ENCODE results near the gene MIEF2. TPM values are rescaled to one million over a fixed set of nuclear protein-coding genes. Genes with fewer than 3 reads are reported as not detected.

The MIEF2 gene
- total RNA-seq, 2 experiments from 2014 or later: 6.0 to 7.1 TPM

DNA sequence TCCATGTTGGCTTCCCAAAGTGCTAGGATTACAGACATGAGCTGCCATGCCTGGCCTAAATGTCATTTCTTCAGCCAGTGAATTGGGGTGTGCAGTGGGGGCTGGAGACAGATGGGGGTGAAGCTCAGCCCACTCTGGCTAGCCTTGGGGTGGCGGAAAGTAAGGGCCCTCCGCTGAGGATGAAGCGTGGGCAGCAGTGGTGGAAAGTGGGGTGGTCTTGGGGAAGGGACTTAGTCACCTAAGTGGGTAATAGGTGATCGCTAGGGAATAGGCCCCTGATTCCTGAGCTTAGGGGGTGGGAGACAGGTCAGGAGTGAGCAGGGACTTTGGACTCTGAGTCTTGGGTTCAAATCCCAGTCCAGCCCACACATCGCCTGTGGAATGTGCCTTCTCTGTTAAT is 32.8 kb upstream of the MIEF2 start:
- intact Hi-C loops (cut with micrococcal nuclease): no loop called here
- Mint-ChIP-seq H3K4me1 (ENCODE audit: low read depth) (peaks cover 24% of the 10 kb centered on the region), H3K9me3 (no peaks in the 10 kb centered on the region), H3K36me3 (ENCODE audit: low read depth) (no peaks in the 10 kb centered on the region), H3K4me3 (no peak overlapping the region), H3K27ac (no peak overlapping the region), H3K27me3 (ENCODE audit: low read depth) (no peaks in the 10 kb centered on the region)
- DNase-seq: no peak
- CTCF ChIA-PET: no interaction called here

DNA sequence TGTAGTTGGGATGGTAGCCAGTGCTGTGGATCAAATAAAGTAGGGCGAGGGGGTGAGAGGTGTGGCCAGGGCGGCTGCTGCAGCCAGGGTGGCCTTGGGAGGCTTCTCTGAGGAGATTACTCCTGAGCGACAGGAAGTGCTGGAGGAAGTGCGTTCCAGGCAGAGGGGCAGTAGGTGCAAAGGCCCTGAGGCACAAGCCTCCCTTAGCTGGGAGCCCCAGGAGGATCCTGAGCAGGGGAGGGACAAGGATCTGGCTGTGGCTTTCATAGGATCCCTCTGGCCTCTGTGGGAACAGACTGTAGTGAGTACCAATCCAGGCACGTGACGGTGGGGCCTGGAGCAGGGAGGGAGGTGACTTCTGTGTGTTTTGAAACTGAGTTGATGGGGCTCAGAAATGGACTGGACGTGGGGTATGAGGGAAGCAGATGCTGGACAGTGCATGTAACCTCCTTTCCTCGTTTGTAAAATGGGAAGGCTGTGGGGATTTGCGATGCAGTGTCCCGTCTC is 32.2 kb upstream of the MIEF2 start:
- Mint-ChIP-seq H3K27me3 (ENCODE audit: low read depth) (no peaks in the 10 kb centered on the region), H3K9me3 (no peaks in the 10 kb centered on the region), H3K36me3 (ENCODE audit: low read depth) (no peaks in the 10 kb centered on the region), H3K27ac (no peak overlapping the region), H3K4me3 (no peak overlapping the region), H3K4me1 (ENCODE audit: low read depth) (peaks cover 24% of the 10 kb centered on the region)
- no peak for DNase-seq
- CTCF ChIA-PET: no interaction called here
- intact Hi-C loops (cut with micrococcal nuclease): no loop called here

DNA sequence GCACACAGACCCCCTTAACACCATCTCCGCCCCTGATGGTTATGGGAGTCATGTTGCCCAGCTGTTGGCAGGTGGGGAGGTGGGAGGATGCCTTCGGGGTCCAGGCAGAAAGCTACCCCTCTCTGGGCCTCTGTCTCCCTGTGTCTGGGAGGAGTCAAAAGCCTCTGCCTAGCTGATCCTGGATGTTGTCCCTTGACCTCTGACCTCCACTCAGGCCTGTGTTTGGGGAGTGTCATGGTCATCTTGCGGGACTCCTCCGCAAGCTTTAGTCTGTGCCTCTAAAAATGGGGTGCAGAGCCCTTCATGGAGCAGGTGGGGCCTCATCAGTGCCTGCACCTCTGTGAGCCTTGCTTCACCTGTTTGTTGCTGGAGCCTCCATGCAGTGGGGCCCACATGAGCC is 31.2 kb upstream of the MIEF2 start:
- CTCF ChIA-PET: interaction anchor here (1.3 kb wide), 1 partner anchor 12 kb away, joined by 3 read pairs; no protein-coding TSS in a partner anchor

DNA sequence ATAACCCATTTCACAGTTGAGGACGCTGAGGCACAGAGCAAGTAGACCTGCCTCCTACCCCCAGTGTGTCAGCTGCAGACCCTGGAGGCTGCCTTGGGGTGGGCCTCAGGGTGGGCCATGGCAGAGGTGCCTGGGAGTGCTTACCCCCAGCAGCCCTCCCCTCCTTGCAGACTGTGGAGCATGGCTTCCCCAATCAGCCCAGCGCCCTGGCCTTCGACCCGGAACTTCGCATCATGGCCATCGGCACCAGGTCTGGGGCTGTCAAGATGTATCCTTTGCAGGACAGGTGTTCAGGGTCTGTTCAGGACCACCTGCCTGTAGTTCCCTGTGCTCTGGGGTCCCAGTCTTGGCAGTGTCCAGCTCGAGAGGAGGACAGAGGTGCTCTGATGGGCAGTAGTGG is 30.7 kb upstream of the MIEF2 start:
- Mint-ChIP-seq H3K4me3 (no peak overlapping the region), H3K9me3 (no peaks in the 10 kb centered on the region), H3K36me3 (ENCODE audit: low read depth) (no peaks in the 10 kb centered on the region), H3K27me3 (ENCODE audit: low read depth) (no peaks in the 10 kb centered on the region), H3K27ac (no peak overlapping the region), H3K4me1 (ENCODE audit: low read depth) (peaks cover 24% of the 10 kb centered on the region)
- CTCF ChIA-PET: interaction anchor here (1.3 kb wide), 1 partner anchor 12 kb away, joined by 3 read pairs; no protein-coding TSS in a partner anchor
- DNase-seq: no peak
- intact Hi-C loops (cut with micrococcal nuclease): no loop called here

More for the DNA sequence above, 31.2 kb upstream of the MIEF2 start:
- no peak overlapping the region for H3K4me3 Mint-ChIP-seq
- DNase-seq: no peak
- no peaks in the 10 kb centered on the region for H3K36me3 Mint-ChIP-seq (ENCODE audit: low read depth)
- no peaks in the 10 kb centered on the region for H3K9me3 Mint-ChIP-seq
- intact Hi-C loops (cut with micrococcal nuclease): no loop called here
- no peaks in the 10 kb centered on the region for H3K27me3 Mint-ChIP-seq (ENCODE audit: low read depth)
- no peak overlapping the region for H3K27ac Mint-ChIP-seq
- peaks cover 24% of the 10 kb centered on the region for H3K4me1 Mint-ChIP-seq (ENCODE audit: low read depth)

DNA sequence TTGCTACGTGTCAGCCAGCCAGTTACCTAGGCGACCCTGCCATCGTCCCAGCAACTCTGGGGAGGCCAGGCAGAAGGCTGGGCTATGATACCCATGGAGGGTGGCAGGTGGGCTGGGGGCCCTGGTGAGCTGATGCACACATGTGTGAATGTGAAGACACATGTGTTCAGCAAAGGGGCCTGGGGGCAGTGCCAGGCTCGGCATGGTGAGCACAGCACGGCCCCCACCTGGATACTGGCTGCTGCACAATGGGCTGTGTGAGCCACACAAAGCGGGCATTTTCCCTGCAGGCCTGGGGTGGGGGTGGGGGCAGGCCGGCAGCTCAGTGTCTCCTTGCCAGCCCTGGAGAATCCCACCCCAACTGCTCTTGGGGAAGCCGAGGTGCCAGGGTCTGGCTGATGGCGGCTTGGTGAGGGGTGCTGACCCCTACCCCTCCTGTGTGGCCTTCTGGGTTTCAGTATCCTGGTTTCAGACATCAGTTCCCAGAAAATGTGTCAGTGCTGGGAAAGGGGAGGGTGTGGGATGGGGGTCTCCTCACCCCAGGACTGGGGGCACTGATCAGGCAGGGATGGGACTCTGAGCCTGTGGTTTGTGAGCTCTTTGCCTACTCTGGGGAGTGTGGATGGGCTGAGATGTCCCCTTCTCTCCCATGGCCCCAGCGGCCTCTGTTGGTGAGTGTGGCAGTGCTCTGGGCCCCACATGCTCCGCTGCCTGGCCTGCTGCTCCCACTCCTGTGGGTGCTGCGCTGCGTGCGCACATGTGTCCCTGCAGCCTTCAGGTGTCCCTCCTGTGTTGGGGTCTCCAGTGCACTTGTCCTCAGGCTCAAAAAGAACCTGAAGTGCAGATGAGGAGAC is 29.9 kb upstream of the MIEF2 start:
- no peaks in the 10 kb centered on the region for H3K9me3 Mint-ChIP-seq
- no peaks in the 10 kb centered on the region for H3K27me3 Mint-ChIP-seq (ENCODE audit: low read depth)
- no peak overlapping the region for H3K4me3 Mint-ChIP-seq
- H3K27ac Mint-ChIP-seq: no peak overlapping the region
- CTCF ChIA-PET: interaction anchor here (1.3 kb wide), 1 partner anchor 13 kb away, joined by 3 read pairs; no protein-coding TSS in a partner anchor
- DNase-seq: no peak
- H3K36me3 Mint-ChIP-seq (ENCODE audit: low read depth): no peaks in the 10 kb centered on the region
- intact Hi-C loops (cut with micrococcal nuclease): no loop called here
- peaks cover 21% of the 10 kb centered on the region for H3K4me1 Mint-ChIP-seq (ENCODE audit: low read depth)

DNA sequence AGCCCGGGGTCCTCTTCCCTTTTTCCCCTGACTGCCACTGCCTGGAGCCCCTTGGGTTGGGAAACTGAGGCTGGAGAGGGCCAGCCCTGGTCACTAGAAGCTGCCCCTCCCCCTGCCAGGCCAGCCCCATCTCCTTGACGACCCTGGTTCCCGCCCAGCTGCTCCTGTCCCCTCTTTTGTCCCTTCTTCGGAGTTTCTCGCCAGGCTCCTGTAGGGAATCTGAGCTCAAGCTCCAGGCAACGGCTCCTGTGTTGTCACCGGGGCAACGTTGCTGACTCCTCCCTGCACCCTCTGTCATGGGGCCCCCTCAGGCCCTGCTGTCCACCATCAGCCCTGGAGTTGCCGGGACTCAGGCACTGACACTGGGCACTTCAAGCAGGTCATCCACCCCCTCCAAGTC is 29.3 kb upstream of the MIEF2 start:
- peaks cover 18% of the 10 kb centered on the region for H3K4me1 Mint-ChIP-seq (ENCODE audit: low read depth)
- intact Hi-C loops (cut with micrococcal nuclease): no loop called here
- DNase-seq: no peak
- no peaks in the 10 kb centered on the region for H3K36me3 Mint-ChIP-seq (ENCODE audit: low read depth)
- no peaks in the 10 kb centered on the region for H3K27me3 Mint-ChIP-seq (ENCODE audit: low read depth)
- CTCF ChIA-PET: no interaction called here
- no peak overlapping the region for H3K4me3 Mint-ChIP-seq
- H3K27ac Mint-ChIP-seq: no peak overlapping the region
- H3K9me3 Mint-ChIP-seq: no peaks in the 10 kb centered on the region

DNA sequence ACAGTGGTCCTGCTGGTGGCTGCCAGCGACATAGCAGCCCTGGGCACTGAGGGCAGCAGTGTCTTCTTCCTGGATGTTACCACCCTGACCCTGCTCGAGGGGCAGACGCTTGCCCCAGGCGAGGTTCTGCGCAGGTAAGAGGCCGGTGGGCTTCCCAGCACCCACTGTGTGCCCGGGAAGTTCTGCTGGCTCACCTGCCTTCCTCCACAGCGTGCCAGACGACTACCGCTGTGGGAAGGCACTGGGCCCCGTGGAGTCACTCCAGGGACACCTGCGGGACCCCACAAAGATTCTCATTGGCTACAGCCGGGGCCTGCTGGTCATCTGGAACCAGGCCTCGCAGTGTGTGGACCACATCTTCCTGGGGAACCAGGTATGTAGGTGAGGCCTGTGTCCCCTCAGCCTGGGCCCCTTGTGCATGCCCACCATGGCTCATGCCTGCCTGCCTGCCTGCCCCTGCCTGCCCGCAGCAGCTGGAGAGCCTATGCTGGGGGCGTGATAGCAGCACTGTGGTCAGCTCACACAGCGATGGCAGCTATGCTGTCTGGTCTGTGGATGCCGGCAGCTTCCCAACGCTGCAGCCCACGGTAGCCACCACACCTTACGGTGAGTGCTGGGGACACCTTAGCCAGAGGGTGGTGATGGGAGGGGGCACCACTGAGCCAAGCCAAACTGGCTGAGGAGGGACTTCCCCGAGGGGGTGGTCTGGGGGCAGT is 26.5 kb upstream of the MIEF2 start:
- DNase-seq: no peak
- H3K4me3 Mint-ChIP-seq: no peak overlapping the region
- H3K27me3 Mint-ChIP-seq (ENCODE audit: low read depth): no peaks in the 10 kb centered on the region
- H3K4me1 Mint-ChIP-seq (ENCODE audit: low read depth): no peaks in the 10 kb centered on the region
- CTCF ChIA-PET: no interaction called here
- intact Hi-C loops (cut with micrococcal nuclease): no loop called here
- no peaks in the 10 kb centered on the region for H3K9me3 Mint-ChIP-seq
- H3K36me3 Mint-ChIP-seq (ENCODE audit: low read depth): peaks cover 3% of the 10 kb centered on the region
- no peak overlapping the region for H3K27ac Mint-ChIP-seq

DNA sequence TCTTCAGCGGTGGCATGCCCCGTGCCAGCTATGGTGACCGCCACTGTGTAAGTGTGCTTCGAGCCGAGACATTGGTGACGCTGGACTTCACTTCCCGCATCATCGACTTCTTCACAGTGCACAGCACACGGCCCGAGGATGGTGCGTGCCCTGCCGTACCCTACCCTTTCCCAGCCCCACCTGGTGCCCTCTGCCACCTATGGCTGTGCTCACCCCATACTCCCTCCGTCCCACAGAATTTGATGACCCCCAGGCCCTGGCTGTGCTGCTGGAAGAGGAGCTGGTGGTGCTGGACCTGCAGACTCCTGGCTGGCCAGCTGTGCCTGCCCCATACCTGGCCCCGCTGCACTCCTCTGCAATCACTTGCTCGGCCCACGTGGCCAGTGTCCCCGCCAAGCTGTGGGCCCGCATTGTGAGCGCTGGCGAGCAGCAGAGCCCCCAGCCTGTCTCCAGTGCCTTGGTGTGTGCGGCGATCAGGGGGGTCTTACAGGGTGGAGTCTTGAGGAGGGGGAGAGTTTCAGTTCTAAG is 25.5 kb upstream of the MIEF2 start:
- Mint-ChIP-seq H3K9me3 (no peaks in the 10 kb centered on the region), H3K4me1 (ENCODE audit: low read depth) (no peaks in the 10 kb centered on the region), H3K36me3 (ENCODE audit: low read depth) (peaks cover 3% of the 10 kb centered on the region), H3K27ac (no peak overlapping the region), H3K4me3 (no peak overlapping the region), H3K27me3 (ENCODE audit: low read depth) (no peaks in the 10 kb centered on the region)
- intact Hi-C loops (cut with micrococcal nuclease): no loop called here
- CTCF ChIA-PET: no interaction called here
- DNase-seq: no peak

DNA sequence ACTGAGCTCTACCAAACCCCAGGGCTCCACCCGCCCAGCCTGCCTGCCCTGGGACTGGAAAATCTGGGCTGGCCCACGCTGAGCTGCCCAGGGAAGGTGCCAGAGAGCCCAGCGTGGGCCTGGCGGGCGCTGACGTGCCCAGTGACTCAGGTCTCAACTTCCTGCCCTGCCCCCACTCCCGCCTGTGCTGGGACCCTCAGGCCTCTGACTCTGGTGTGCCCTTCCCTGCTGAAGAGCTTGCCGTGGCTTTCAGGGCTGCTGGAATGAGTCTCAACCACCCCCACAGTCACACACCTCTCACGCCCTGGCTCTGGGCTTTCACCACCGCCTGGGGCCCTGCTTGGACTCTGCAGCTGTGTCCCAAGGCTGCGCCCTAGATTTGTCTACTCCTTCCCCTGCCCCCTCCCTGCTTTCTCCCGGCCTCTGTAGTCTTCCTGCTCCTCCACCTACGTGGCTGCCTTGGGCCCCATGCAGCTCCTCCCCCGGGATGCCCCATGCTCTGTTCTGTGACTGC is 24.7 kb upstream of the MIEF2 start:
- intact Hi-C loops (cut with micrococcal nuclease): no loop called here
- no peaks in the 10 kb centered on the region for H3K27me3 Mint-ChIP-seq (ENCODE audit: low read depth)
- no peak overlapping the region for H3K4me3 Mint-ChIP-seq
- CTCF ChIA-PET: no interaction called here
- peaks cover 3% of the 10 kb centered on the region for H3K36me3 Mint-ChIP-seq (ENCODE audit: low read depth)
- DNase-seq: no peak
- H3K9me3 Mint-ChIP-seq: no peaks in the 10 kb centered on the region
- no peaks in the 10 kb centered on the region for H3K4me1 Mint-ChIP-seq (ENCODE audit: low read depth)
- H3K27ac Mint-ChIP-seq: no peak overlapping the region

DNA sequence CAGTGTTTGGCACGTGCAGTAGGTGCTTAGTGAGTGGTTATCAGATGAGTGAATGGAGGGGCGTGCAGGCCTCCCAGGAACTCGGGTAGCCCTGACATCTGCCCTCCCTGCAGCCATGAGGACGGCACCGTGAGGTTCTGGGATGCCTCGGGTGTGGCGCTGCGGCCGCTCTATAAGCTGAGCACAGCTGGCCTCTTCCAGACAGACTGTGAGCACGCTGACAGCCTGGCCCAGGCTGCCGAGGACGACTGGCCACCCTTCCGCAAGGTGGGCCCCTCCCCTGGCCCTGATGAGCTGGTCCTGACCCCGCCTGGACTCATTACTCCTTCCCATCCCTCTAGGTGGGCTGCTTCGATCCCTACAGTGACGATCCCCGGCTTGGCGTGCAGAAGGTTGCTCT is 24.0 kb upstream of the MIEF2 start:
- DNase-seq: no peak
- H3K4me1 Mint-ChIP-seq (ENCODE audit: low read depth): no peaks in the 10 kb centered on the region
- no peak overlapping the region for H3K4me3 Mint-ChIP-seq
- intact Hi-C loops (cut with micrococcal nuclease): no loop called here
- CTCF ChIA-PET: no interaction called here
- H3K27me3 Mint-ChIP-seq (ENCODE audit: low read depth): no peaks in the 10 kb centered on the region
- H3K36me3 Mint-ChIP-seq (ENCODE audit: low read depth): peaks cover 3% of the 10 kb centered on the region
- no peak overlapping the region for H3K27ac Mint-ChIP-seq
- H3K9me3 Mint-ChIP-seq: no peaks in the 10 kb centered on the region

DNA sequence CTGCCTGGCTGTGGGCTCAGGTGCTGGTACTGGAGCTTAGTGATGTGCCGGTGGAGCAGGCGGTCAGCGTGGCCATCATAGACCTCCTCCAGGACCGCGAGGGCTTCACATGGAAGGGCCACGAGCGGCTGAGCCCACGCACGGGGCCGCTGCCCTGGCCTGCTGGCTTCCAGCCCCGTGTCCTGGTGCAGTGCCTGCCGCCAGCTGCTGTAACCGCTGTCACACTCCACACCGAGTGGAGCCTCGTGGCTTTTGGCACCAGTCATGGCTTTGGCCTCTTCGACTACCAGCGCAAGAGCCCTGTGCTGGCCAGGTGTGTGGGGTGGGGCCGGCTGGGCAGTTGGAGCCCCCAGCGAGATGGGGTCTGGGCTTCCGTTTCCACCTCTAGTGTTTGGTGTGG is 23.0 kb upstream of the MIEF2 start:
- peaks cover 4% of the 10 kb centered on the region for H3K36me3 Mint-ChIP-seq (ENCODE audit: low read depth)
- H3K4me3 Mint-ChIP-seq: no peak overlapping the region
- H3K9me3 Mint-ChIP-seq: no peaks in the 10 kb centered on the region
- H3K27ac Mint-ChIP-seq: no peak overlapping the region
- no peaks in the 10 kb centered on the region for H3K4me1 Mint-ChIP-seq (ENCODE audit: low read depth)
- CTCF ChIA-PET: no interaction called here
- intact Hi-C loops (cut with micrococcal nuclease): no loop called here
- no peaks in the 10 kb centered on the region for H3K27me3 Mint-ChIP-seq (ENCODE audit: low read depth)
- DNase-seq: no peak

DNA sequence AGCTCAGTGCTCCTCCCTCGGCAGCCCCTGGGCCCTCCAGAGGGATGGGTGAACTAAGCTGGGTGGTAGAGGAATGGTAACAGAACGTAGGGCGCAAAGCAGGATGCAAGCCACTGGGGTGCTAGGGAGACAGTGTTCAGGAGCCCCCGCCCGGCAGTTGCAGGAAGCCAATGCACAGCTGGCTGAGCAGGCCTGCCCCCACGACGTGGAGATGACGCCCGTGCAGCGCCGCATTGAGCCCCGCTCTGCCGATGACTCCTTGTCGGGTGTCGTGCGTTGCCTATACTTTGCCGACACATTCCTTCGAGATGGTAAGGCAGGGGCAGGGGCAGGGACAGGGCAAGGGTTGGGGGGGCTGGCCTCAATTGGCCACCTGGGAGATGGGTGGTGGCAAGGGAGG is 22.2 kb upstream of the MIEF2 start:
- Mint-ChIP-seq H3K9me3 (no peaks in the 10 kb centered on the region), H3K36me3 (ENCODE audit: low read depth) (peaks cover 4% of the 10 kb centered on the region), H3K4me1 (ENCODE audit: low read depth) (no peaks in the 10 kb centered on the region), H3K4me3 (no peak overlapping the region), H3K27me3 (ENCODE audit: low read depth) (no peaks in the 10 kb centered on the region), H3K27ac (no peak overlapping the region)
- DNase-seq: no peak
- intact Hi-C loops (cut with micrococcal nuclease): no loop called here
- CTCF ChIA-PET: no interaction called here
